ENCODE data around the gene AFAP1L1. TPM values are rescaled to one million over a fixed set of nuclear protein-coding genes. Genes with fewer than 3 reads are reported as not detected.

Gene AFAP1L1
- total RNA-seq, 1 donor from 2014 or later, result not detected

GRCh38 chr5:149310947-149311658 is 39.4 kb downstream of the AFAP1L1 start:
- intact Hi-C loops (cut with micrococcal nuclease), result no loop called here

- intact Hi-C loops (cut with micrococcal nuclease), result no loop called here
Measured at GRCh38 chr5:149313151-149313841, 41.6 kb downstream of the AFAP1L1 start.

GRCh38 chr5:149314571-149315111 is 43.0 kb downstream of the AFAP1L1 start:
- intact Hi-C loops (cut with micrococcal nuclease), result no loop called here

- intact Hi-C loops (cut with micrococcal nuclease), result loop anchor here (2.0 kb wide), 1 partner anchor 249 kb away; no protein-coding TSS in a partner anchor
Measured at GRCh38 chr5:149315753-149316152, 44.1 kb downstream of the AFAP1L1 start.

- intact Hi-C loops (cut with micrococcal nuclease), result loop anchor here (1.0 to 2.0 kb wide), 4 partner anchors 50 to 247 kb away; no protein-coding TSS in a partner anchor
Measured at GRCh38 chr5:149317281-149318048, 45.8 kb downstream of the AFAP1L1 start.

GRCh38 chr5:149319174-149319573 is 47.5 kb downstream of the AFAP1L1 start:
- intact Hi-C loops (cut with micrococcal nuclease), result no loop called here

- intact Hi-C loops (cut with micrococcal nuclease), result no loop called here
Measured at GRCh38 chr5:149320791-149321330, 49.2 kb downstream of the AFAP1L1 start.

- intact Hi-C loops (cut with micrococcal nuclease), result no loop called here
Measured at GRCh38 chr5:149322518-149322917, 50.9 kb downstream of the AFAP1L1 start.

- intact Hi-C loops (cut with micrococcal nuclease), result no loop called here
Measured at GRCh38 chr5:149323210-149323609, 51.6 kb downstream of the AFAP1L1 start.

- intact Hi-C loops (cut with micrococcal nuclease), result no loop called here
Measured at GRCh38 chr5:149323621-149324205, 52.1 kb downstream of the AFAP1L1 start.

- intact Hi-C loops (cut with micrococcal nuclease), result no loop called here
Measured at GRCh38 chr5:149324641-149325040, 53.0 kb downstream of the AFAP1L1 start.

- intact Hi-C loops (cut with micrococcal nuclease), result no loop called here
Measured at GRCh38 chr5:149325166-149325735, 53.6 kb downstream of the AFAP1L1 start.

GRCh38 chr5:149325894-149326293 is 54.2 kb downstream of the AFAP1L1 start:
- intact Hi-C loops (cut with micrococcal nuclease), result no loop called here

GRCh38 chr5:149326611-149327010 is 55.0 kb downstream of the AFAP1L1 start:
- intact Hi-C loops (cut with micrococcal nuclease), result no loop called here

GRCh38 chr5:149328177-149328576 is 56.5 kb downstream of the AFAP1L1 start:
- intact Hi-C loops (cut with micrococcal nuclease), result no loop called here

- intact Hi-C loops (cut with micrococcal nuclease), result no loop called here
Measured at GRCh38 chr5:149333711-149334443, 62.2 kb downstream of the AFAP1L1 start.

- intact Hi-C loops (cut with micrococcal nuclease), result no loop called here
Measured at GRCh38 chr5:149337736-149338135, 66.1 kb downstream of the AFAP1L1 start.

GRCh38 chr5:149338364-149338763 is 66.7 kb downstream of the AFAP1L1 start:
- intact Hi-C loops (cut with micrococcal nuclease), result no loop called here

- intact Hi-C loops (cut with micrococcal nuclease), result loop anchor here (10.0 kb wide), 2 partner anchors 516 to 1444 kb away; partner anchors contain the start of gene ADRB2
Measured at GRCh38 chr5:149340920-149341319, 69.3 kb downstream of the AFAP1L1 start.

GRCh38 chr5:149341876-149342275 is 70.2 kb downstream of the AFAP1L1 start:
- intact Hi-C loops (cut with micrococcal nuclease), result loop anchor here (10.0 kb wide), 2 partner anchors 517 to 1443 kb away; partner anchors contain the start of gene ADRB2
